Gastroesophageal sphincter (tissue), 4 donors: ENCODE results near the gene TRIM7. TPM values are rescaled to one million over a fixed set of nuclear protein-coding genes. Genes with fewer than 3 reads are reported as not detected.

ENCODE experiments used
- ATAC-seq: fragments of 150-250 bp; one replicate; pipeline ENCODE4 v1.9.1; 2016; ENCODE audit warnings: mild to moderate bottlenecking, moderate library complexity
- H3K27ac ChIP-seq, 4 donors: fragments of 200-600 bp; sonication (generic) in 3 of 4; 1 replicate in 3 of 4; 2 replicates in 1 of 4; pipeline ENCODE4 v1.5.1; 2016 to 2019
- H3K27me3 ChIP-seq: fragments of 200-600 bp; sonication (generic); one replicate; pipeline ENCODE4 v1.5.1; 2019
- H3K36me3 ChIP-seq, 2 donors: fragments of 200-600 bp; sonication (generic); one replicate each; pipeline ENCODE4 v1.5.1; 2019; ENCODE audit warnings: control low read depth in 1 of 2
- H3K4me1 ChIP-seq, 3 donors: fragments of 200-600 bp; sonication (generic); 1 replicate in 2 of 3; 2 replicates in 1 of 3; pipeline ENCODE4 v1.5.1; 2016 to 2019; ENCODE audit warnings: control low read depth in 2 of 3
- H3K4me3 ChIP-seq, 2 donors: fragments of 200-600 bp; sonication (generic); one replicate each; pipeline ENCODE4 v1.5.1; 2019; ENCODE audit warnings: mild to moderate bottlenecking in 1 of 2, moderate library complexity in 1 of 2
- H3K9me3 ChIP-seq, 3 donors: fragments of 200-600 bp; sonication (generic); one replicate each; pipeline ENCODE4 v1.5.1; 2017 to 2019; ENCODE audit warnings: control low read depth in 2 of 3
- CTCF ChIP-seq, 4 experiments: fragments of 200-600 bp in 2 of 4; fragments of 450-650 bp in 2 of 4; sonication (generic) in 1 of 4; IDR thresholded peaks; one replicate each; pipeline ENCODE4 v1.5.1; 2017 to 2019; ENCODE audit warnings: antibody characterized with exemption in 4 of 4, mild to moderate bottlenecking in 2 of 4, moderate library complexity in 2 of 4
- EP300 ChIP-seq: sonication (generic); formaldehyde crosslinking; IDR thresholded peaks from one replicate; pipeline ENCODE4 v1.6.1; 2017; ENCODE audit warnings: antibody characterized with exemption, mild to moderate bottlenecking
- POLR2A ChIP-seq, 2 donors: fragments of 450-650 bp; IDR thresholded peaks; one replicate each; pipeline ENCODE4 v1.6.1; 2017; ENCODE audit warnings: antibody characterized with exemption in 2 of 2, mild to moderate bottlenecking in 2 of 2, moderate library complexity in 1 of 2
- POLR2AphosphoS5 ChIP-seq: sonication (generic); formaldehyde crosslinking; IDR thresholded peaks from one replicate; pipeline ENCODE4 v1.6.1; 2017; ENCODE audit warnings: antibody characterized with exemption
- WGBS, 2 donors: methylation state at CpG; one replicate each; pipeline ENCODE4 v1.1.5; 2018; ENCODE audit warnings: low coverage in 1 of 2; 5-methylcytosine and 5-hydroxymethylcytosine counted together
- total RNA-seq, 4 donors: library from RNA; depleted of rRNA; stranded (reverse); fragments of >200 nt; gene quantifications; one replicate each; pipeline ENCODE4 v1.1.0, GENCODE V29; 2016

TRIM7 gene
- total RNA-seq, 4 donors from 2014 or later: 3.0 to 11.0 (median 4.7) TPM

GRCh38 chr5:181198106-181198685, 6.8 kb downstream of the TRIM7 start:
- WGBS, 2 donors: 84 to 89% methylated on average over 5 to 8 of the region's 12 CpGs
- H3K4me3 ChIP-seq: no peak overlapping the region
- H3K4me1 ChIP-seq: peaks cover 0 to 7% (median 0%) of the 10 kb centered on the region in 3 donors
- no peaks in the 10 kb centered on the region for H3K9me3 ChIP-seq
- H3K27me3 ChIP-seq: no peaks in the 10 kb centered on the region
- ATAC-seq: no peak
- no peaks in the 10 kb centered on the region for H3K36me3 ChIP-seq
- no peak overlapping the region for H3K27ac ChIP-seq
- no peak for TF ChIP-seq EP300

GRCh38 chr5:181197326-181197951, 7.6 kb downstream of the TRIM7 start:
- H3K27me3 ChIP-seq: no peaks in the 10 kb centered on the region
- peaks cover 0 to 14% (median 4%) of the 10 kb centered on the region in 3 donors for H3K4me1 ChIP-seq
- H3K27ac ChIP-seq: no peak overlapping the region
- no peak for ATAC-seq
- H3K36me3 ChIP-seq: no peaks in the 10 kb centered on the region
- no peak overlapping the region for H3K4me3 ChIP-seq
- 55 to 73% methylated on average over 3 to 5 of the region's 8 CpGs for WGBS, 2 donors
- TF ChIP-seq CTCF (IDR thresholded peaks at IDR 0.05) (no peak), EP300 (no peak), POLR2A (IDR thresholded peaks at IDR 0.05) (no peak), POLR2AphosphoS5 (no peak)
- H3K9me3 ChIP-seq: no peaks in the 10 kb centered on the region

GRCh38 chr5:181195249-181195761, 9.7 kb downstream of the TRIM7 start:
- H3K36me3 ChIP-seq: no peaks in the 10 kb centered on the region
- WGBS, 2 donors: 86% methylated on average over 5 of the region's 45 CpGs; no CpG with 5 or more reads in 1 of the 2 donors
- no peak for TF ChIP-seq CTCF (IDR thresholded peaks at IDR 0.05)
- TF ChIP-seq EP300: no peak
- no peak for TF ChIP-seq POLR2AphosphoS5
- TF ChIP-seq POLR2A (IDR thresholded peaks at IDR 0.05): no peak
- H3K9me3 ChIP-seq: no peaks in the 10 kb centered on the region
- H3K27me3 ChIP-seq: no peaks in the 10 kb centered on the region
- H3K27ac ChIP-seq: no peak overlapping the region
- H3K4me3 ChIP-seq: no peak overlapping the region
- no peak for ATAC-seq
- peaks cover 0 to 27% (median 6%) of the 10 kb centered on the region in 3 donors for H3K4me1 ChIP-seq

- Histone ChIP-seq H3K4me1 (peaks cover 0 to 33% (median 6%) of the 10 kb centered on the region in 3 donors), H3K36me3 (no peaks in the 10 kb centered on the region), H3K4me3 (no peak overlapping the region), H3K9me3 (no peaks in the 10 kb centered on the region), H3K27me3 (no peaks in the 10 kb centered on the region), H3K27ac (no peak overlapping the region)
- TF ChIP-seq CTCF (IDR thresholded peaks at IDR 0.05): no peak
- no peak for TF ChIP-seq POLR2AphosphoS5
- no peak for TF ChIP-seq EP300
- TF ChIP-seq POLR2A (IDR thresholded peaks at IDR 0.05): no peak
- WGBS, 2 donors: 78 to 80% methylated on average over 4 to 15 of the region's 21 CpGs
- no peak for ATAC-seq
Observed at GRCh38 chr5:181194489-181195248, 10.3 kb downstream of the TRIM7 start.

GRCh38 chr5:181193656-181194055, 11.3 kb downstream of the TRIM7 start:
- ATAC-seq: no peak
- TF ChIP-seq POLR2AphosphoS5 (no peak), POLR2A (IDR thresholded peaks at IDR 0.05) (no peak), EP300 (no peak), CTCF (IDR thresholded peaks at IDR 0.05) (no peak)
- H3K27ac ChIP-seq: peak overlapping the region in 1 of 4 donors; percentile 93
- 85 to 88% methylated on average over 1 to 2 of the region's 2 CpGs for WGBS, 2 donors
- no peaks in the 10 kb centered on the region for H3K36me3 ChIP-seq
- no peaks in the 10 kb centered on the region for H3K27me3 ChIP-seq
- peaks cover 0 to 41% (median 6%) of the 10 kb centered on the region in 3 donors for H3K4me1 ChIP-seq
- H3K9me3 ChIP-seq: no peaks in the 10 kb centered on the region
- H3K4me3 ChIP-seq: no peak overlapping the region
